ENCODE measurements around the gene CCDC6.
"Not testable (repeated sequence)": the region's sequence is repeated elsewhere in the genome, so short reads cannot be mapped to it uniquely, and the experiment has no call there.

CCDC6 gene

DNA sequence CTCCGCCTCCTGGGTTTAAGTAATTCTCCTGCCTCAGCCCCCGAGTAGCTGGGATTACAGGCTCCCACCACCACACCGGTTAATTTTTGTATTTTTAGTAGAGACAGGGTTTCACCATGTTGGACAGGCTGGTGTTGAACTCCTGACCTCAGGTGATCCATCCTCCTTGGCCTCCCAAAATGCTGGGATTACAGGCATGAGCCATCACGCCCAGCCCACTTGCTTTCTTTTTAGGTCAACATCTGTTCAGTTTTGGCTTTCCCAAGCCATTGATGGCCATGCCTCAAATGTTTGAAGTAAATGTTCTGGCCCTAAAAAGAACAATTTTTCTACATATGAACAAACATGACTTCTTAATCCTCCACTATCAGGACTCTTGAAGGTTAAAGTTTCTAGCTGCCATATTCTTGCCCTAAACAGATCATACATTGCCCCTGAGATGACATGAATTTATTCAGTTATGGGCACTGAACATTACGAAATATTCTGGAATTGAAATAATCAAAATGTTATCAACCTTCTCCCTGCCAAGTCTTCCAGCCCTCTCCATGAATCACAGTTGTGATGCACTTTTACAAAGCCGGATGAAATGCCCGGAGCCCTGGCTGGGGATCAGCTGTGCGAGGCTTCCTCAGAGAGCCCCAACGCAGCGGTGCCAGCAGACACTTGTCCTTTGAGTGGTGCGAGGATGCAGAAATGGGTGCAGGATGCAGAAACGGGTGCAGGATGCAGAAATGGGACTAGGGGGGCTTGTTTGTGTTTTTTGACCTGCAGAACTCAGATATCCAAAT, 156.0 kb downstream of the CCDC6 start:
- DNase-seq: no peak

GRCh38 chr10:59748834-59749233, 157.5 kb downstream of the CCDC6 start:
- DNase-seq: no peak

- no peak for DNase-seq
Observed at GRCh38 chr10:59745163-59745650, 161.1 kb downstream of the CCDC6 start.

- not testable (repeated sequence) for DNase-seq
Observed at GRCh38 chr10:59744762-59745161, 161.6 kb downstream of the CCDC6 start.

GRCh38 chr10:59744156-59744555, 162.2 kb downstream of the CCDC6 start:
- DNase-seq: not testable (repeated sequence)

DNA sequence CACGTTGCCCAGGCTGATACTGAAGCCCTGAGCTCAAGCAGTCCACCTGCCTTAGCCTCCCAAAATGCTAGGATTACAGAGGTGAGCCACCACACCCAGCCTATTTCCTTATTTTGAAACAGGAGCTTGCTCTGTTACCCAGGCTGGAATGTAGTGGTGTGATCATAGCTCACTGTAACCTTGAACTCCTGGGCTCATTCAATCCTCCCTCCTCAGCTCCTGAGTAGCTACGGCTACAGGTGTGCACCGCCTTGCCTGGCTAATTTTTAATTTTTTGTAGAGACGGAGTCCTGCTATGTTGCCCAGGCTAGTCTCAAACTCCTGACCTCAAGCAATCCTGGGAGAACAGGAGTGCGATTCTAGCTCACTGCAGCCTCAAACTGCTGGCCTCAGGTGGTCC, 164.8 kb downstream of the CCDC6 start:
- DNase-seq: no peak

- no peak for DNase-seq
Observed at GRCh38 chr10:59741048-59741447, 165.3 kb downstream of the CCDC6 start.

Measured in activated gamma-delta T cell (primary cell).